Measurements from ENCODE around the gene OR51G2.
"Not testable (repeated sequence)": the region's sequence is repeated elsewhere in the genome, so short reads cannot be mapped to it uniquely, and the experiment has no call there.

OR51G2 gene, protein sequence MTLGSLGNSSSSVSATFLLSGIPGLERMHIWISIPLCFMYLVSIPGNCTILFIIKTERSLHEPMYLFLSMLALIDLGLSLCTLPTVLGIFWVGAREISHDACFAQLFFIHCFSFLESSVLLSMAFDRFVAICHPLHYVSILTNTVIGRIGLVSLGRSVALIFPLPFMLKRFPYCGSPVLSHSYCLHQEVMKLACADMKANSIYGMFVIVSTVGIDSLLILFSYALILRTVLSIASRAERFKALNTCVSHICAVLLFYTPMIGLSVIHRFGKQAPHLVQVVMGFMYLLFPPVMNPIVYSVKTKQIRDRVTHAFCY

DNA sequence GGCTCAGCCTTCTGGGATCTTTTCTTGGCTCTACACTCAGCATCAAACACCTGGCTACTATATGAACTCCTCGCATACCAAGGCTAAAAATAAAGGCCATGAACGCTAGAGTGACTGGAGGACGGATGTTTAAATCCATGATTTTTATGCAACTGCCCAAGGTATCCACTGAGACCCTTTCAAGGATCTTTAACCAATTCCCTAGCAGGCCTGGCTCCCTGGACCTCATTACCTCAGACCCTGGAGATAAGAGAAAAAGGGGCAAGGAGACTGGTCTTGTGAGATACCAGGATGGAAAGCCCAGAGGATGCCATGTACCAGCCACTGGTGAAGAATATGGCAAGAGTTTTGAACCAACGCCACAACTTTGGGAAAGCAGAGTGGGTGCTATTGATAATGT lies at the start of gene OR51G2:
Gene OR51G2, minus strand, starts transcription at position 101 of the 400 bp plus-strand sequence. CDS start 3,687 bp downstream, outside the sequence.
- no peak for DNase-seq

DNA sequence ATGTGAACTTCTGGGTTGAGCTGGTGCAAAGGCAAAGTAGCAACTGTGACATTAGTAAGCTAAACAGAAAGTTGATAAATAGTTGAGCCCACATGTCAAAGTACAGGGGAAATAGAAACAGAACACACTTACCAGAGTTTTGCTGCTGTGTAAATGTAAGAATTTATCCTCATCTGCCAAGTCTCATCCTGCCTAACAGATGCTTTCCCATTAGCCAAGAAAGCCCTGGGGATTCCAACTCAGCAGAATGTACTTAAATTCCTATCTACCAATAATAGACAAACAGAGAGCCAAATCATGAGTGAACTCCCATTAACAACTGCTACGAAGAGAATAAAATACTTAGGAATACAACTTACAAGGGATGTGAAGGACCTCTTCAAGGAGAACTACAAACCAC lies 43.7 kb upstream of the OR51G2 start:
- DNase-seq, result no peak

DNA sequence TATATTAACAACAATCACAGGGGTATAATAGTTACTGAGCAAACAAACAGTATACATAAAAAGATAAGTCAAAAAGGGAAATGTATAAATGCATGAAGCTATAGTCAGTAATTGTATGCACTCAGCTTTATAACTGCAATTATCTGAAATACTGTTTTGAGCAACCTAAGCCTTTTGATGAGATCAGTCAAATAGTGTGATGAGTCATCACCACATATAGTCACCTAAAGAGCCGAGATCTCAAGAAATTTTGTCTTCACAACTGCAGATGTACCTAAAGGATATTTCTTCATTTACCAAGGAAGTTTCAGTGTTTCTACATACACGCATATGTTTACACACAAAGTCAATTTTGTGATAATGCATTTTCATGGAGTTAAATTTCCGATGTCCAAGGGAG lies 41.7 kb upstream of the OR51G2 start:
- no peak for DNase-seq

DNA sequence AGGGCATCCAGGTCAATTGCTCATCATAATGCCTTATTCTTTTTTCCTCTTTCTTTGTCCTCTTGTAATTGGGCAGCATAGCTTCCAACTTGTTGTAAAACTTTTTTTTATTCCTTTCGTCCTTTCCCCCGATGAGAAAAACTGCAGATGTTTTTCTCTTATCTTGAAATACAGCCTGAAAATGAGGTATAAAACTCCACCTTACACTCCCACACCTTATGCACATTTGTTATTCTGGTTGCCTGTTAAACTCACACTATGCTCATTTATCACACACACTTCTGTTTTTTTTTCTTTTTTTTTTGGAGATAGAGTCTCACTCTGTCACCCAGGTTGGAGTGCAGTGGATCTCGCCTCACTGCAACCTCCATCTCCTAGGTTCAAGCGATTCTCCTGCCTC lies 38.2 kb upstream of the OR51G2 start:
- no peak for DNase-seq

DNA sequence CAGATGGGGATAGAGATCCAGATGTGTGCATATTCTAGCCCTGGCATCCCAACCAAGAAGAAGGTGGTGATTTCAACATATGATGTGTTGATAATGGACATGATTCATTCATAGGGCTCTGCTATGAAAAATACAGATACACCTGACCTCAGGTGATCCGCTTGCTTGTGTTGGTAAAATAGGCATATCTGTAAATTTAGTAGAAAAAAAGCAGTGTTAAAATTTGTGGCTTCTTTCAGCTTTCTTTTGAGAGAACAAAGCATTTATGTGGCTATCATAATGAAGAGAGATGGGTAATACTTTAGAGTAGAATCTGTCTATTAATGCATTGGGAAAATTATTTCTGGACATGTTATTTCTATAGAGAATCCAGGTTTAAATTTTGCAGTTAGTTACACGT lies 36.5 kb upstream of the OR51G2 start, which contains the start of gene OR51A2:
Gene OR51A2, minus strand, starts transcription at position 101 of the 400 bp plus-strand sequence. Its CDS starts 0 bp downstream, at position 101.
- DNase-seq, result not testable (repeated sequence)

DNA sequence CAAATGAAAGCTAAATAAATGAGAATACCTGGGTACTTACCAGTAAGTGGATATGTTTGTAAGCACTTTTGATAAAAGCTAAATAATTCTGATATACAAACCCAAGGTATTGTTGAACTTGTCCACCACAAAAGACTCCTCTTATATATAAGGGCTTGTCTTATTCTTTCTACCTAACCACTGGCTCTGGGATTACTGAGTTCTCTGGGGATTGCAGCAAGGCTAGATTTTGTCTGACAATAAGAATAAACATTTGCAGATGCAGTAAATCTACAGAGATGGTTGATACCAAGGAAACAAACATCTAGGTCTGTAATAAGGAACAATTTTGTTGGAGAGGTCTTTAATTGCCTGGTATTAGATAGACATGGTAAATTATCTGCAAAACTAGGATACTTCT lies 28.4 kb upstream of the OR51G2 start, which contains the start of gene OR51A4:
Gene OR51A4, minus strand, starts transcription at position 101 of the 400 bp plus-strand sequence. CDS start 505 bp downstream, outside the sequence.
- no peak for DNase-seq

DNA sequence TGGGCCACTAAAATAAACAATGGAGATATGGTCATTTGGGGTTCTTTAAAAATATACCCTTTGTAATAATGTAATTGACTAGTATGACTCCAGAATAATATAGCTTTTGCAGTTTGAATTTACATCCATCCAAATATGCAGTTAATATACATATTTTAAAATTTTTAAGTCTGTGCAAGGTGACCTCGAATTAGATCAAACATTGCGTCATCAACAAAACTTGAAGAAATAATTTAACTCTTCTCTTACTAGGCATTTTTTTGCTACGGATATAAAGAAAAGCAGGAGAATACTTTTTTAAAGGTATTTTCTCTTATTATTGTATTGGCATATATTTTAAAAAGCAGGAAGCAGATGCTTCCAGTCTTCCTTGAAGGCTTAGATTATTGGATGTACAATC lies 17.6 kb upstream of the OR51G2 start:
- DNase-seq, result no peak

DNA sequence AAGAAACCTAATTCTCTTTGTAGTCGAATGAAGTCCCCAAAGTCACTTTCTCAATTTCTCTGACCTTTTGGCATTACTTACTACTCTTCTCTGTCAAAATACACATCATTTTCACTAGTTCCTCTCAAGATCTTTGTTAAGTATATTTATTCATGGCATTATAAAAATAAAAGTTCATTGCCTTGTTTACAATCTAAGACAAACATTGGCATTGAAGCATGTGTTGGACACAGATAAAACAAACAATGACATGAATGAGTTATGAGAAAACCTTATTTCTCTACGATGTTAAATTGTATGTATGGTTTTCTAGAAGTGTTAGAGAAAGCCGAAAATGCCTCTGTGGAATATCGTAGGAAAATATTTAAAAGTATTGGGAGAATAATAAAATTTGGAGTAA lies 13.6 kb upstream of the OR51G2 start:
- DNase-seq, result no peak

DNA sequence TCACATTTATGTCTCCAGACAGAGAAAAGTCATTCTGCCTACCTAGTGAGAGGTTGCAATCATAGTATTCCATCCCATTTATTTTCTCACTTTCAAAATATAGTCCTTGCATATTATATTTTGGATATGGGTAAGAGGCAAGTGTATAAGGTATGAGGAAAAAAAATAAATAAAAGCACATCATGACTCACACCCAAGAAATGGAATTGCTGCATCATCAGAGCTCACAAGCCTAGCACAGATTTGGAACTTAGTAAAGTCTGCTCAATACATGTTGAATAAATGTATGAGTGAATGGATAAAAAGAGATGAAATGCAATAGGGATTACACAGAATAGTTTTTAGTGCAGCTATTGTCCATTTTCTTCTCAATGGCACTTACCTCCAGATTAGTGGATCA lies 7.5 kb upstream of the OR51G2 start:
- no peak for DNase-seq

DNA sequence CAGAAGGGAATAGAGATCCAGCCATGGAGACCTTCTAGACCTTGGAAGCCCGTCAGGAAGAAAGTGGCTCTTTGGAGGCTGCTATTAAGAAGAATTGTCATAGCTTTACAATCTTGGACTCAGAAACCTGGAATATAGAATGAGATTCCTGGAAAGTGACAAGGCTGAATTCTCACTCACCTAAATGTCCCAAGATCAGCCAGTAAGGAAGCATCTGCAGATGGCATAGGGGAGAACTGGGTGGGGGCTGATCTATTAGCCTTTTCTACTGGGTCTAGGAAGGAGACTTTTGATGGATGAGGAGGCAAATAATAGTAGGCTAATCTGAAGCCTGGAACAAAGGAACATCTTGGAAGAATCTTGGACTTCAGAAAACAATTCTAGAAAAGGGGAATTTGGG lies 5.1 kb upstream of the OR51G2 start, which contains the start of gene OR51G1:
Gene OR51G1, minus strand, starts transcription at position 101 of the 400 bp plus-strand sequence. Its CDS starts 0 bp downstream, at position 101.
- no peak for DNase-seq

DNA sequence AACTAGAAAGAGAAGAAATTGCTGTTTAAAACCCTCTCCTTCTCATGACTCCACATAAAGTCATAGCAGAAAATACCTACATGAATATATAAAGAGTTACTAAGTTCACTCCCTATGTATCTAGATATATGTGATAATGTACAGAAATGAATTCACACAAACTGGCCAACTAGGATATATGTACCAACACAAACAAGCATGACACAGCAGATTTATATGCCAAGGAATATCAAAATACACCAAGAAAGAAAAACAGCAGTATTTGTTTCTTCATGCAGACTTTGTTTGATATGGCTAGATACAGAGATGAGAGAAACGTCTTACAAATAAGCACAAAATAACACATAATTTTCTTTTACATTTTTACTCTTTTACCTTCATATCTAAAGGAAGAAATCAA lies 3.2 kb upstream of the OR51G2 start:
- DNase-seq, result no peak

DNA sequence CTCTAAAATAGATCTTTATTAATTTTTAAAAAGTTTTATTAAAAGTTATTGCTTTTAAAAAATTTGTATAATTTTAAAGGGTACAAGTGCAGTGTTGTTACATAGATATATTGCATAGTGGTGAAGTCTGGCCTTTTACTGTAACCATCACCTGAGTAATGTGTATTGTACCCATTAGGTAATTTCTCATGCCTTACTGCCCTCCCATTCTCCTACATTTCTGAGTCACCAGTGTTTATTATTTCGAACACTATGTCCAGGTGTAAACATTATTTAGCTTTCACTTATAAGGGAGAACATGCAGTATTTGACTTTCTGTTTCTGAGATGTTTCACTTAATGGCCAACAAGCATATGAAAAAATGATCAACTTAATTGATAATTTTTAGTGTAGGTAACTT lies 2.6 kb upstream of the OR51G2 start:
- no peak for DNase-seq

DNA sequence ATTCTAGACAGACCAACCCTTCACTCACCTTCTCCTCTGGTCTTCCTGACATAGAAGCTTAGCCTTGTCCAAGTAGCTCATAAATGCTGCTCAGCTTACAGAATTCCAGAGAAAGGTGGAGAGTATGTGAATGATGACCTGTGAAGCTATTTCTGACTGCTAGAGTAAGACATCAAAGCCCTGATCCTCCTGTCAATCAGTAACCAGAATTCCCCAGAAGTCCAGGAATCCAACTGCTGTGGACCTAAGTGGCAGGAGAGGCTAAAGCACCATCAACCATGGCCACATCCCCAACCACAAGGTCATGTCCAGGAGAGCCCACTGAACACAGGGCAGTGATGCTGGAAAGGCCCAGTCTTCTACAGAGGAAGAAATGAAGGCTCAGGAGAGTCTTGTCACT lies 2.6 kb downstream of the OR51G2 start:
- no peak for DNase-seq

DNA sequence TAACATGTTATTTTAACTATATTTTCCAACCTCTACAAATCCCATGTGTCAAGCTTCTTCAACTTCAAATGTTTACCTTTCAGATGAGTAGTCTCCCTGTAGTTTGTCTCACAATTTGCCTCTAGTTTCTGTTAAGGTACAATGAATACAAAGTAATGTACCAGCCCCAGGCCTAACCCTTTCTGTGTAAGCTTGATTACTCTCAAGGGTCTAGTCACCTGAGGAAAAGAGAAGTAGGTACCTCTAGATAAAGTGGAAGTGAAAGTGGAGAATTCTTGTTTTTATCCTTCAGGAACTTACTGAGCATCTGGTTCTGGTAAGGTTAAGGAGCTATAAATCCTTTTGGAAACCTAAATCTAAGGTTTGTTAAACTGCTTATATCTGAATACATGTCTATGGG lies 15.7 kb downstream of the OR51G2 start, which contains the start of gene OR51A7:
Gene OR51A7, plus strand, starts transcription at position 300 of the 400 bp plus-strand sequence. CDS start 3,587 bp downstream, outside the sequence.
- no peak for DNase-seq

DNA sequence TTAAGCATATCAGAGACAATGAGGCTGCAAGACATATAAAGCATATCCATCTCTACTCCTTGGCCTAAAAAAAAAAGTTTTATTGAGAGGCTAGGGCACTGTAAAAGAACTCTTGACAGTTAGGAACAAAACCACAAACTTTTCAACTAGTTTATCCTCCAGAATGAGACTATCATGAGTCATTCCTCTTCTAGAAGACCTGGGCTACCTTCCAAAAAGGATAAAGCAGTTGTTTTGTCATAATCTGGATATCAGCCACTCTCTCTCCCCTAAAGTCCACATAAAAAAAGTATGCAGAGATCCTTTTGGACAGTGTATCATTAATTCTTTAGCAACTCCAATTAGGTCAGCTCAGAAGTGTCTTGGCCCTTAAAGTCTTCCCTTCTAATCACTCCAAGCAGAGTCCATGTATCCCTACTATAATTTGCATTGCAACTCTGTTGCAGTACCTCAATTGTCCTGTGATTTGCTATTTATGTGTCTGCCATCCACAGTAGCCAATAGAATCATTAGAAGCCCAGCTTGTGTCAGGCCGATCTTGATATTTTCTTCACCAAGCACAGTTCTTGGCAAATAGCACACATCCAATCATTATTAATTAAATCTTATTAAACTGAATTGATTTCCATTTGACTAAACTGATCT lies 27.0 kb downstream of the OR51G2 start:
- peak; percentile 91 for DNase-seq

DNA sequence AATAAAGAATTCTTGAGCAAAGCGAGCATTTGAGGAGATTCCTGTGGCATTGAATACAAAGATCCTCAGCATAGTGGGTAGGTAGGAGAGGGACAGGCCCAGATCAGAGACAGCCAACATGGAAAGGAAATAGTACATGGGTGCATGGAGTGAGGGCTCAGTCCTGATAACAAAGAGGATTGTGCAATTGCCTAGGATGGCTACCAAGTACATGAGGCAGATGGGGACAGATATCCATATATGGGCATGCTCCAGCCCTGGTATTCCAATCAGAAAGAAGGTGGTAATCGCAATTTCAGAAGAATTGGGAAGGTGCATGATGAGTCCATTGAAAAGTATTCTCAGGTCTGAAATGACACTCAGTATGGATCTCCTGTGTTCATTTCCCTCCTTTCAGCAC lies 28.9 kb downstream of the OR51G2 start:
- DNase-seq, result no peak

DNA sequence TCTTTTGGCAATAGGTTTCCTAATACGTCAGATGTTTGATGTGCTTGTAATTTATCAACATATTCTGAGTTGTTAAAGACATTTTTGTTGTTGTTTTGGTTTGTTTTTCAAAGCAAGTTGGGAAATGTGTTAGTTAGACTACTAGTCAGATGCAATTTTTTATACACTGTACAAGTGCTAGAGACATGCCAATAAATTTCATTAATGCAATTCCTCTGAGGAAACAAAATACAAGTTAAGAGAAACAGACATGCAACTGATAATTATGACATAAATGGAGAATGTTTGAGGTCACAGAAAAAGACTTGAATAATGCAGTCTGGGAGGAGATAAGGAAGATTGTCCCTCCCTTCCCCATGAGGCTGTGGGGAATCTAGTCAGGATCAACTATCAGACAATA lies 31.6 kb downstream of the OR51G2 start:
- DNase-seq, result no peak

DNA sequence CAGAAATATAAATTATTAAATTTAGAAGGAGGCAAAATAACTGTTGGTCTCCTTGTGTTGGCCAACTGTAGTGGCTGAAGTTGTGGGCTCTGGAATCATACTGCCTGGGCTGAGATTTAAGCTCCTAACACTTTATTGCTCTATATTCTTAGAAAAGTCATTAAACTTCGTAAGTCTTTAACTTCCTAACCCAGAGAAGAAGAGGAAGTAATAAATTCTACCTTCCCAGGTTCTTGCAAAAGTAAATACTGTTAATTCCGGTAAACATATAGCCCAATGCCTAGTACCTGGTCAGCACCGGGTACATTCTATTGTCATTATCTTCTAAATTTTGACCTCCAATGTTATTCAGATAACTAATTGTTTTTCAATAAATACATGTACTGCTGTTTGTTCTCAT lies 33.0 kb downstream of the OR51G2 start:
- DNase-seq, result no peak

DNA sequence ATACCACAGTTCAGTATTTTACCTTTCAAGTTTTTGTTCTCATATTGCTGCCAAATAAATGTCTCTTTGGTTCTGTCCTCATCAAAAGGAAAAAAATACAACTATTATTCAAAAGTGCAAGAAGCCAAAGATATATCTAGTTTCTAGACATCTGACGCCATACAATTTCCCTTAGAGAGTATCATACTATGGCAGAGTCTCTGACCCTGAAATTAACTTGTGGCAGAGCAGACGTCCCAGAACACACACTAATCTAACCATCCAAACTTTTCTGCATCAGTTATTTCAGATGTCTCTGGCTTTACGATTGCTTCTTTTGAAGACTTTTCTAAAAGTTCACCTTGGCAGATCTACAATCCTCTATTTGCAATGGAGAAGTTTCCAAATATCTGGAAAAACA lies 34.8 kb downstream of the OR51G2 start:
- no peak for DNase-seq

DNA sequence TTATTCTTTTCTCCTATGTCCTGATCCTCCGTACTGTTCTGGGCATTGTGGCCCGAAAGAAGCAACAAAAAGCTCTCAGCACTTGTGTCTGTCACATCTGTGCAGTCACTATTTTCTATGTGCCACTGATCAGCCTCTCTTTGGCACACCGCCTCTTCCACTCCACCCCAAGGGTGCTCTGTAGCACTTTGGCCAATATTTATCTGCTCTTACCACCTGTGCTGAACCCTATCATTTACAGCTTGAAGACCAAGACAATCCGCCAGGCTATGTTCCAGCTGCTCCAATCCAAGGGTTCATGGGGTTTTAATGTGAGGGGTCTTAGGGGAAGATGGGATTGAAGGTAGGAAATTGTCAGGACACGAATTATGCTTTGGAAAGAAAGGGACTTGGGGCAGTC lies 36.6 kb downstream of the OR51G2 start:
- DNase-seq, result no peak

DNA sequence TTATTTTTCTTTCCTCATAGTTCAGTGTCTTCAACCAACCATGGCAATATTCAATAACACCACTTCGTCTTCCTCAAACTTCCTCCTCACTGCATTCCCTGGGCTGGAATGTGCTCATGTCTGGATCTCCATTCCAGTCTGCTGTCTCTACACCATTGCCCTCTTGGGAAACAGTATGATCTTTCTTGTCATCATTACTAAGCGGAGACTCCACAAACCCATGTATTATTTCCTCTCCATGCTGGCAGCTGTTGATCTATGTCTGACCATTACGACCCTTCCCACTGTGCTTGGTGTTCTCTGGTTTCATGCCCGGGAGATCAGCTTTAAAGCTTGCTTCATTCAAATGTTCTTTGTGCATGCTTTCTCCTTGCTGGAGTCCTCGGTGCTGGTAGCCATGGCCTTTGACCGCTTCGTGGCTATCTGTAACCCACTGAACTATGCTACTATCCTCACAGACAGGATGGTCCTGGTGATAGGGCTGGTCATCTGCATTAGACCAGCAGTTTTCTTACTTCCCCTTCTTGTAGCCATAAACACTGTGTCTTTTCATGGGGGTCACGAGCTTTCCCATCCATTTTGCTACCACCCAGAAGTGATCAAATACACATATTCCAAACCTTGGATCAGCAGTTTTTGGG lies 37.2 kb downstream of the OR51G2 start, which contains the start of gene OR51T1:
Gene OR51T1, plus strand, starts transcription at position 41 of the 641 bp plus-strand sequence. Its CDS starts 0 bp downstream, at position 41.
- peak; percentile 72 for DNase-seq

DNA sequence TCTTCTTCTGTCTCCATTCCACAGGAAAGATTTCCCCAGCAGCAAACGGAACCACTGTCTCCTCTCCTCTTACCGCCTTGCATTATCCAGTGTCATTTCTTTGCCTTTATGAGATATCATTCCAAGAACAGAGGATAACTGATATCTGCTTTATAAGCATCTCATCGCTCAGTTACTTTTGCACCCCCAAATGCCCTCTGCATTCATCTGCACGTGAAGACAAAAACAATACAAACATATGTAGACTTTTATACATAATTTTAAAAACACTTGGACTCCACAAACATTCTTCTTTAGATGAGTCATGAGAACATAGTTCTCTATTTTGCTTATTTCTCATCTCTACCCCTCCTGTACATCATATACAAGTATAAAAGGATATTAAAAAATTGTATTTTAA lies 38.0 kb downstream of the OR51G2 start:
- no peak for DNase-seq

DNA sequence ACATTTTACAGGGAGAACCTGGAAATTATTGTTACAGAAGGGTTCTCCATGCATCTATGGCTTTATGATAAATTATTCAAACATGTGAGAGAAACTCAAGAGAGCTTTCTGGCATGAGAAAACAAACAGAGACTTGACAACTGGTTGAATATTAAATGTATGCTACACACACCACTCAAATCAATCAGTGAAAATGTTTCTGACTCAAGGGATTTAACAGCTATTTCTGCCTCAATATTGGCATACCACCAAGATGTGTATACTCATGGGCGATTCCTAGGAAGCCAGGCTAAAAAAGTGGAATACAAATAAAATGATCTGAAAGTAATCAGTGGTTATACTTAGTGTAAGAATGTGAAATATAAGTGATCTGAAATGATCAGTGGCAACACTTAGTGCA lies 53.3 kb downstream of the OR51G2 start:
- DNase-seq, result peak; percentile 18

DNA sequence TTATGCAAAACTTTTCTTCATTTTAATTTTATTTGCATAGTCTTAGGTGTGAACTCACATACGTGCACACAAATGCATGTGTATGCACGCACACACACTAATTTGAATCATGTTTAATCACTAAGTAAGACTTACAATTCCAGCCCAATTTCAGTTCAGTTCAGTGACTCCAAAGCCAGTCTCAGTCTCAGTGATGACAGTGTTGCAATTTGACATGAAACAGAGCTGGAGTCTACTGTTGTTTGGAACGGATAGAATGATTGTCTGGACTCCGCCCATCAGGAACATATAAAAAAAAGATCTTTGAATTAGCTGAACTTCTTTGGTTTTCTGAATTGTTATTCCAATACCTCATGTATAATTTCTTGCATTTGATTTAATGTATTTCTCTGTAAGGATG lies 55.3 kb downstream of the OR51G2 start:
- no peak for DNase-seq
